Measurements from ENCODE around the gene SKI. TPM values are rescaled to one million over a fixed set of nuclear protein-coding genes. Genes with fewer than 3 reads are reported as not detected.

SKI gene
- total and polyA plus RNA-seq, 2 of the 4 experiments (the other 2 are of a cell fraction) = 2.3 to 20.1 TPM

DNA sequence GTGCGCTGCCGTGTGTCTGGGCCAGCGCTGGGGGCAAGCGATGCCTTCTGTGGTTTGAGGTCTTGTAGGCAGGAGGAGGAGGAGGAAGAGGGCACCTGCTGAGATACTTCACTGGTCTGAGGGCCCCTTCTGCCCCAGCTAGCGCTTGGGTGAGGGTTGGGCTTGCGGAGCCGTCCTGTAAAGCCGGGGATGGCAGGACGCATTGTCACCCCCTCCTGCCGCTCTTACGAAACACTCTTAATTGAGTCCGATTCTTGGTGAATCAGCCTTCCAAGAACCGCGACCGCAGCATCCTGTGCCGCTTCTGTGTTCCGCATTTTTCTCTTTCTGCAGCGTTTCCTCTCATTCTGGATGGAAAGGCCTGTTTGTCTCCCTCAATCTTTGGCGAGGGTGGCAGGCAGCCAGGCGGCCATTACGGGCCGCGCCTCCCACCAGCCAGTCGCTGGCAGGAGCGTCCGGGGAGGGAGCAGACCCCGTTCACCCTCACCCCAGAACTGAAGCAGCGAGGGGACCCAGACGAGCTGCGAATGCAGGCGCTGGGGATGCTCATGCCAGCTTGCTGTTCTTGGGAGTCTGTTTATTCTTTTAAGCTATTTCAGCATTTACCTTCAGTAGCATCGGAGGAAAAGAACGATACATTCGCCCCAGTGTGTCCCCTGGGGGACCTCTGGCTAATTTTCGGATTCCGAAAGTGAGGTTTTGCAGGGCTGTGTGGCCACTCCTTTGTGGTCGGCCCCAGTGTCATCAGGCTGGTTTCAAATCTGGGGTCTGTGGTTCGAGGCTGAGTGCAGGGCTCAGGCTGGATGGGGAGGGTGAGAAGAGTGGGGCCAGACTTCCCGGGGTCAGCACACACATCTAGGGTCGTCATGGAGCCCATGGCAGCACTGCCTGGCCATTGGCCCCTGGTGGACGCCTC, 62.7 kb downstream of the SKI start:
- Histone ChIP-seq H4K5ac (ENCODE audit: low read depth, low read length) (peak overlapping the region; percentile 86), H4K20me1 (ENCODE audit: insufficient read depth, low read length) (peaks cover 45% of the 10 kb centered on the region), H3K4ac (ENCODE audit: low read depth, low read length) (peak overlapping the region; percentile 100), H3K4me1 (ENCODE audit: control insufficient read depth, insufficient read depth, low read length) (peaks cover 50% of the 10 kb centered on the region), H3K18ac (ENCODE audit: low read depth, low read length) (peak overlapping the region; percentile 80), H3K14ac (replicated peaks; ENCODE audit: low read depth, low read length) (peak overlapping the region; percentile 98), H3K9ac (ENCODE audit: low read depth, low read length) (peak overlapping the region; percentile 72), H4K91ac (ENCODE audit: insufficient read depth, low read depth, low read length) (peak overlapping the region; percentile 99), H3K36me3 (ENCODE audit: control insufficient read depth, insufficient read depth, low read length) (peaks cover 2% of the 10 kb centered on the region; the same call in 1 of the 2 replicates), H2AK9ac (replicated peaks; ENCODE audit: low read depth, low read length, poor library complexity) (peak overlapping the region; percentile 99), H3K4me2 (ENCODE audit: low read depth, low read length) (peak overlapping the region; percentile 71), H2AK5ac (ENCODE audit: low read depth, low read length) (peak overlapping the region; percentile 98), H3K27me3 (ENCODE audit: control insufficient read depth, insufficient read depth, low read length) (no peaks in the 10 kb centered on the region), H3K4me3 (ENCODE audit: insufficient read depth, low read depth, low read length) (peak overlapping the region; percentile 14; the same call in 1 of the 2 replicates), H3K23ac (ENCODE audit: low read depth, low read length) (peak overlapping the region; percentile 97), H2BK5ac (ENCODE audit: low read depth, low read length, poor library complexity, severe bottlenecking) (peak overlapping the region; percentile 94), H2BK120ac (ENCODE audit: low read depth, low read length) (peak overlapping the region; percentile 97), H3K9me3 (ENCODE audit: control insufficient read depth, insufficient read depth, low read length) (no peaks in the 10 kb centered on the region), H2AFZ (replicated peaks; ENCODE audit: low read length, poor library complexity) (peak overlapping the region; percentile 82), H3K56ac (ENCODE audit: extremely low read depth, insufficient read depth, low read length) (peak overlapping the region; percentile 93), H3K27ac (ENCODE audit: insufficient read depth, low read length) (peak overlapping the region; percentile 98), H3K9me1 (ENCODE audit: insufficient read depth, low read length) (peaks cover 41% of the 10 kb centered on the region), H2BK20ac (ENCODE audit: low read depth, low read length) (peak overlapping the region; percentile 83), H3K79me1 (ENCODE audit: low read depth in 1 of 2, low read length in 2 of 2) (peaks cover 6 to 85% of the 10 kb centered on the region in 2 experiments; a peak in 3 of 4 replicates), H2BK15ac (ENCODE audit: low read depth, low read length) (peak overlapping the region; percentile 95; the same call in 2 of the 3 replicates), H4K8ac (ENCODE audit: low read depth in 2 of 2, low read length in 2 of 2) (peak overlapping the region; percentile 96)
- POLR2A ChIA-PET (ENCODE audit: unreplicated experiment) = interaction anchor here (1.4 kb wide), 1 partner anchor 13 kb away, joined by 3 read pairs; no protein-coding TSS in a partner anchor
- 15% methylated on average over 9 of the region's 41 CpGs; no CpG with 5 or more reads in 1 of the 2 experiments for WGBS, 2 experiments (ENCODE audit: extremely low coverage in 2 of 2, insufficient read length in 1 of 2)
- intact Hi-C loops (cut with micrococcal nuclease) = loop anchor here (2.0 kb wide), 1 partner anchor 56 kb away; no protein-coding TSS in a partner anchor
- no TSS peak for BruUV-seq (replicated peaks)
- in situ Hi-C loops (cut with MboI; ENCODE audit: low sequenced_read_pairs) = no loop called here
- DNase-seq (peak; percentile 98), ATAC-seq (ENCODE audit: low read depth) (peak; percentile 77)
- dilution Hi-C loops (cut with HindIII; ENCODE audit: low sequenced_read_pairs, unreplicated experiment) = no loop called here
- CTCF ChIA-PET = no interaction called here
- TF ChIP-seq CEBPB (IDR thresholded peaks at IDR 0.05; ENCODE audit: low read depth, low read length) (peak; percentile 97), FOS (IDR thresholded peaks at IDR 0.05; ENCODE audit: low read depth, low read length) (peak; percentile 75), MAFK (IDR thresholded peaks at IDR 0.05; ENCODE audit: low read depth, low read length) (peak; percentile 40; the same call in 1 of the 2 replicates), RAD21 (IDR thresholded peaks at IDR 0.05; ENCODE audit: low read length) (no peak), BHLHE40 (IDR thresholded peaks at IDR 0.05; ENCODE audit: low read depth, low read length) (peak; percentile 61; the same call in 1 of the 2 replicates), RCOR1 (IDR thresholded peaks at IDR 0.05; ENCODE audit: insufficient replicate concordance, low read length) (peak; percentile 20), NFE2L2 (IDR thresholded peaks at IDR 0.05; ENCODE audit: low read depth, low read length) (peak; percentile 33; the same call in 1 of the 2 replicates), MXI1 (IDR thresholded peaks at IDR 0.05; ENCODE audit: borderline replicate concordance, low read depth, low read length) (0 out of 2 replicates have a peak, but pooled peaks have one; percentile 44), SMC3 (IDR thresholded peaks at IDR 0.05; ENCODE audit: low read depth, low read length) (peak; percentile 6; the same call in 1 of the 2 replicates), MAZ (IDR thresholded peaks at IDR 0.05; ENCODE audit: borderline replicate concordance, low read depth, low read length) (peak; percentile 70)
- TF ChIP-seq, protein P1, sequence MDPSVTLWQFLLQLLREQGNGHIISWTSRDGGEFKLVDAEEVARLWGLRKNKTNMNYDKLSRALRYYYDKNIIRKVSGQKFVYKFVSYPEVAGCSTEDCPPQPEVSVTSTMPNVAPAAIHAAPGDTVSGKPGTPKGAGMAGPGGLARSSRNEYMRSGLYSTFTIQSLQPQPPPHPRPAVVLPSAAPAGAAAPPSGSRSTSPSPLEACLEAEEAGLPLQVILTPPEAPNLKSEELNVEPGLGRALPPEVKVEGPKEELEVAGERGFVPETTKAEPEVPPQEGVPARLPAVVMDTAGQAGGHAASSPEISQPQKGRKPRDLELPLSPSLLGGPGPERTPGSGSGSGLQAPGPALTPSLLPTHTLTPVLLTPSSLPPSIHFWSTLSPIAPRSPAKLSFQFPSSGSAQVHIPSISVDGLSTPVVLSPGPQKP (IDR thresholded peaks at IDR 0.05; ENCODE audit: borderline replicate concordance, low read depth, low read length) = no peak
